HG03103 (cell line): ENCODE data around the gene DNMBP.
"Not testable (repeated sequence)": the region's sequence is repeated elsewhere in the genome, so short reads cannot be mapped to it uniquely, and the experiment has no call there.

Experiments
- ATAC-seq: cut with Tn5 transposase; IDR thresholded peaks from one replicate; pipeline ENCODE4 v1.9.1; 2021; ENCODE audit warnings: low read depth; ENCODE audit not compliant: unreplicated experiment

Gene DNMBP

GRCh38 chr10:100019787-100020141 lies 10.0 kb upstream of the DNMBP start:
- no peak for ATAC-seq

- ATAC-seq: peak; percentile 65
These were observed 4.5 kb upstream of the DNMBP start for GRCh38 chr10:100014071-100014762.

- no peak for ATAC-seq
These were observed 3.9 kb upstream of the DNMBP start for GRCh38 chr10:100013621-100014020.

- not testable (repeated sequence) for ATAC-seq
These were observed 2.2 kb upstream of the DNMBP start for GRCh38 chr10:100011906-100012305.

GRCh38 chr10:100009283-100009792 lies 409 bp downstream of the DNMBP start:
- peak; percentile 37 for ATAC-seq

GRCh38 chr10:100008708-100009282 lies 952 bp downstream of the DNMBP start:
- no peak for ATAC-seq

GRCh38 chr10:100008142-100008522 lies 1.6 kb downstream of the DNMBP start:
- no peak for ATAC-seq

GRCh38 chr10:100007231-100008141 lies 2.3 kb downstream of the DNMBP start:
- no peak for ATAC-seq

GRCh38 chr10:100006243-100006886 lies 3.4 kb downstream of the DNMBP start:
- no peak for ATAC-seq

- ATAC-seq: no peak
These were observed 4.8 kb downstream of the DNMBP start for GRCh38 chr10:100004805-100005510.

GRCh38 chr10:100000109-100000644 lies 9.6 kb downstream of the DNMBP start:
- no peak for ATAC-seq

- ATAC-seq: no peak
These were observed 10.2 kb downstream of the DNMBP start for GRCh38 chr10:99999319-100000108.

GRCh38 chr10:99998889-99999288 lies 10.9 kb downstream of the DNMBP start:
- no peak for ATAC-seq

GRCh38 chr10:99996671-99997648 lies 12.8 kb downstream of the DNMBP start:
- no peak for ATAC-seq

GRCh38 chr10:99995713-99996112 lies 14.0 kb downstream of the DNMBP start:
- no peak for ATAC-seq

GRCh38 chr10:99995269-99995668 lies 14.5 kb downstream of the DNMBP start:
- ATAC-seq: no peak

GRCh38 chr10:99994801-99995200 lies 14.9 kb downstream of the DNMBP start:
- ATAC-seq: no peak
